ENCODE results near the gene PKD2. TPM values are rescaled to one million over a fixed set of nuclear protein-coding genes. Genes with fewer than 3 reads are reported as not detected.
A peak's percentile ranks its signal among the peaks of the same experiment; 100 is the strongest.

The PKD2 gene
- total RNA-seq, 1 experiment from 2014 or later: 21.4 TPM

DNA sequence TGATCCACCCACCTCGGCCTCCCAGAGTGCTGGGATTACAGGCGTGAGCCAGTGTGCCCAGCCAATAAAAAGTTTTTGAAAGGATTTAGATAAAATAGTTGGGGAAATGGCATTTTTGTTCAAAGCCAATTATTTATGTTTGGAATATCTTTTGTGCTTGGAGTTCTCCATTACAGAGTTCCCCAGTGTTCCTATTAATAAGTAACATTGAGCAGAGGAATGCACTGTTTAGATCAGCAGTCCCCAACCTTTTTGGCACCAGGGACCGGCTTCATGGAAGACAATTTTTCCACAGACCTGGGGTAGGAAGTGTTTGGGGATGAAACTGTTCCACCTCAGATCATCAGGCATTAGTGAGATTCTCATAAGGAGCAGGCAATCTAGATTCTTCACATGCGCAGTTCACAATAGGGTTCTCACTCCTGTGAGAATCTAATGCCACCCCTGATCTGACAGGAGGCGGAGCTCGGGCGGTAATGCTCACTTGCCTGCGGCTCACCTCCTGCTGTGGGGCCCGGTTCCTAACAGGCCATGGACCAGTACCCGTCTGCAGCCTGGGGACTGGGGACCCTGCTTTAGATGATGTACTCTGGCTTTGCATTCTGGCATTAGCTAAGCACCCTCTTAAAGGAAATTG lies 8.3 kb downstream of the PKD2 start (continued):
- TF ChIP-seq, protein P1, sequence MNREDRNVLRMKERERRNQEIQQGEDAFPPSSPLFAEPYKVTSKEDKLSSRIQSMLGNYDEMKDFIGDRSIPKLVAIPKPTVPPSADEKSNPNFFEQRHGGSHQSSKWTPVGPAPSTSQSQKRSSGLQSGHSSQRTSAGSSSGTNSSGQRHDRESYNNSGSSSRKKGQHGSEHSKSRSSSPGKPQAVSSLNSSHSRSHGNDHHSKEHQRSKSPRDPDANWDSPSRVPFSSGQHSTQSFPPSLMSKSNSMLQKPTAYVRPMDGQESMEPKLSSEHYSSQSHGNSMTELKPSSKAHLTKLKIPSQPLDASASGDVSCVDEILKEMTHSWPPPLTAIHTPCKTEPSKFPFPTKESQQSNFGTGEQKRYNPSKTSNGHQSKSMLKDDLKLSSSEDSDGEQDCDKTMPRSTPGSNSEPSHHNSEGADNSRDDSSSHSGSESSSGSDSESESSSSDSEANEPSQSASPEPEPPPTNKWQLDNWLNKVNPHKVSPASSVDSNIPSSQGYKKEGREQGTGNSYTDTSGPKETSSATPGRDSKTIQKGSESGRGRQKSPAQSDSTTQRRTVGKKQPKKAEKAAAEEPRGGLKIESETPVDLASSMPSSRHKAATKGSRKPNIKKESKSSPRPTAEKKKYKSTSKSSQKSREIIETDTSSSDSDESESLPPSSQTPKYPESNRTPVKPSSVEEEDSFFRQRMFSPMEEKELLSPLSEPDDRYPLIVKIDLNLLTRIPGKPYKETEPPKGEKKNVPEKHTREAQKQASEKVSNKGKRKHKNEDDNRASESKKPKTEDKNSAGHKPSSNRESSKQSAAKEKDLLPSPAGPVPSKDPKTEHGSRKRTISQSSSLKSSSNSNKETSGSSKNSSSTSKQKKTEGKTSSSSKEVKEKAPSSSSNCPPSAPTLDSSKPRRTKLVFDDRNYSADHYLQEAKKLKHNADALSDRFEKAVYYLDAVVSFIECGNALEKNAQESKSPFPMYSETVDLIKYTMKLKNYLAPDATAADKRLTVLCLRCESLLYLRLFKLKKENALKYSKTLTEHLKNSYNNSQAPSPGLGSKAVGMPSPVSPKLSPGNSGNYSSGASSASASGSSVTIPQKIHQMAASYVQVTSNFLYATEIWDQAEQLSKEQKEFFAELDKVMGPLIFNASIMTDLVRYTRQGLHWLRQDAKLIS (CRISPR knock-in tag; IDR thresholded peaks at IDR 0.05; ENCODE audit: borderline replicate concordance): no peak
- TF ChIP-seq PRDM15 (CRISPR knock-in tag; IDR thresholded peaks at IDR 0.05): no peak
- TF ChIP-seq, protein P2, sequence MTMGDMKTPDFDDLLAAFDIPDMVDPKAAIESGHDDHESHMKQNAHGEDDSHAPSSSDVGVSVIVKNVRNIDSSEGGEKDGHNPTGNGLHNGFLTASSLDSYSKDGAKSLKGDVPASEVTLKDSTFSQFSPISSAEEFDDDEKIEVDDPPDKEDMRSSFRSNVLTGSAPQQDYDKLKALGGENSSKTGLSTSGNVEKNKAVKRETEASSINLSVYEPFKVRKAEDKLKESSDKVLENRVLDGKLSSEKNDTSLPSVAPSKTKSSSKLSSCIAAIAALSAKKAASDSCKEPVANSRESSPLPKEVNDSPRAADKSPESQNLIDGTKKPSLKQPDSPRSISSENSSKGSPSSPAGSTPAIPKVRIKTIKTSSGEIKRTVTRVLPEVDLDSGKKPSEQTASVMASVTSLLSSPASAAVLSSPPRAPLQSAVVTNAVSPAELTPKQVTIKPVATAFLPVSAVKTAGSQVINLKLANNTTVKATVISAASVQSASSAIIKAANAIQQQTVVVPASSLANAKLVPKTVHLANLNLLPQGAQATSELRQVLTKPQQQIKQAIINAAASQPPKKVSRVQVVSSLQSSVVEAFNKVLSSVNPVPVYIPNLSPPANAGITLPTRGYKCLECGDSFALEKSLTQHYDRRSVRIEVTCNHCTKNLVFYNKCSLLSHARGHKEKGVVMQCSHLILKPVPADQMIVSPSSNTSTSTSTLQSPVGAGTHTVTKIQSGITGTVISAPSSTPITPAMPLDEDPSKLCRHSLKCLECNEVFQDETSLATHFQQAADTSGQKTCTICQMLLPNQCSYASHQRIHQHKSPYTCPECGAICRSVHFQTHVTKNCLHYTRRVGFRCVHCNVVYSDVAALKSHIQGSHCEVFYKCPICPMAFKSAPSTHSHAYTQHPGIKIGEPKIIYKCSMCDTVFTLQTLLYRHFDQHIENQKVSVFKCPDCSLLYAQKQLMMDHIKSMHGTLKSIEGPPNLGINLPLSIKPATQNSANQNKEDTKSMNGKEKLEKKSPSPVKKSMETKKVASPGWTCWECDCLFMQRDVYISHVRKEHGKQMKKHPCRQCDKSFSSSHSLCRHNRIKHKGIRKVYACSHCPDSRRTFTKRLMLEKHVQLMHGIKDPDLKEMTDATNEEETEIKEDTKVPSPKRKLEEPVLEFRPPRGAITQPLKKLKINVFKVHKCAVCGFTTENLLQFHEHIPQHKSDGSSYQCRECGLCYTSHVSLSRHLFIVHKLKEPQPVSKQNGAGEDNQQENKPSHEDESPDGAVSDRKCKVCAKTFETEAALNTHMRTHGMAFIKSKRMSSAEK (CRISPR knock-in tag; IDR thresholded peaks at IDR 0.05; ENCODE audit: borderline replicate concordance): no peak
- no peak for TF ChIP-seq NR3C1 (CRISPR knock-in tag; conservative IDR thresholded peaks at IDR 0.05; ENCODE audit: low read depth)
- no peak for TF ChIP-seq SMAD3 (CRISPR knock-in tag; IDR thresholded peaks at IDR 0.05; ENCODE audit: borderline replicate concordance)
- no peak for TF ChIP-seq NFATC4 (CRISPR knock-in tag; IDR thresholded peaks at IDR 0.05)

DNA sequence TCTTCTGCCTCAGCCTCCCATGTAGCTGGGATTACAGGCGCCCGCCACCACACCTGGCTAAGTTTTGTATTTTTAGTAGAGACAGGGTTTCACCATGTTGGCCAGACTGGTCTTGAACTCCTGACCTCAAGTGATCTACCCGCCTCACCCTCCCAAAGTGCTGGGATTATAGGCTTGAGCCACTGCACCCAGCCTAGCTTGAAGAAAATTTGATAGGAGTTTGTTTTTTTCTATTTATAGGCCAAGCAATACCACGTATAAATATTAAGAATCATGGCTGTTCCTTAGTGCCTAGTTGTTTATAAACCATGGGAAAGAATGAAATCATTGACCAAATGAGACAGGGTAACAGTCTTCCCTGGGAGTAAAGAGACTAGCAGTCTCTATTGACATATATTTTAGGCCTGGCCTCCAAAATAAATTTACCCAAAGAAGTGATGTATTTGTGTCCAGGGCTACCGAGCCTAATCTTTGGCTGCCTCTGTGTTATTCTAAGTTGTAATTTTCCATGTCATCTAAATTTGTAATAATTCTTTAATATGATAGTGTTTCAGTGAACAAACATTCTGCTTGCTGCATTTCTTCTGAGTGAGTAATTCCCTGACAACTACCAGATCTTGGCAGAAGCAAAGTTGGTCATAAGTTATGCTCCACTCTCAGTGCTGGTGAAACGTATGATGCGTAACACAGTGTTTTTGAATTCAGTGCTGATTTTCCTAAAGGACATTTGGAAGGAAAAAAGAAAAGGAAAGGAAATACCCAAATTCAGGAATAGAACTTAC lies 10.3 kb downstream of the PKD2 start:
- Mint-ChIP-seq H3K27me3 (ENCODE audit: low read depth) (no peaks in the 10 kb centered on the region), H3K27ac (peak overlapping the region; percentile 43; the same call in 1 of the 2 replicates), H3K36me3 (peaks cover 21% of the 10 kb centered on the region), H3K4me3 (no peak overlapping the region), H3K4me1 (peaks cover 40% of the 10 kb centered on the region), H3K9me3 (no peaks in the 10 kb centered on the region)
- TF ChIP-seq SP1 (CRISPR knock-in tag; conservative IDR thresholded peaks at IDR 0.05) (no peak), USF1 (CRISPR knock-in tag; IDR thresholded peaks at IDR 0.05) (no peak), FOXK1 (CRISPR knock-in tag; IDR thresholded peaks at IDR 0.05) (no peak), EMX1 (CRISPR knock-in tag; IDR thresholded peaks at IDR 0.05) (no peak), SMAD3 (CRISPR knock-in tag; IDR thresholded peaks at IDR 0.05; ENCODE audit: borderline replicate concordance) (no peak), ZNF425 (CRISPR knock-in tag; conservative IDR thresholded peaks at IDR 0.05) (no peak)
- CTCF ChIA-PET: no interaction called here
- ATAC-seq (no peak), DNase-seq (ENCODE audit: low spot score) (no peak)
- POLR2A ChIA-PET: no interaction called here
